ENCODE measurements around the gene ANGPTL5. TPM values are rescaled to one million over a fixed set of nuclear protein-coding genes. Genes with fewer than 3 reads are reported as not detected.

ANGPTL5 gene
- total RNA-seq, 1 donor from 2014 or later = not detected

DNA sequence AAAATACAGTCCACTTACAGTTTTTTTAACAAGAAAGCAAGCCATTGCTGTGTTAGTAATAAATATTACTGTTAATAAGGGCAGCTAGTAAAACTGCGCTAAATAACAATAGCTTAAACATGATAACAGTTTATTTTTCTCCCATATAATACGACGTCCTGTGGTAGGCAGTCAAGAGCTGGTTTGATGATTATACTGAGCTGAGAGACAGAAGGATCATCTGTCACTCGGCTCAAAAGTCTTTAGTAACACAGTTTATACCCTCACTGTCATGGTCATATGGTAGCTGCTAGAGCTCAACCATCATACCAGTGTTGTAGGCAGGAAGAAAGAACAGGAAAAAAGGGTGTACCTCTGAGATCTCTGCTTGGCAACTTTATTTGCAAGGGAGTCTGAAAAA is 29.1 kb upstream of the ANGPTL5 start:
- H3K4me1 Mint-ChIP-seq = no peaks in the 10 kb centered on the region
- H3K27me3 Mint-ChIP-seq (ENCODE audit: low read depth) = peaks cover 2% of the 10 kb centered on the region
- H3K27ac Mint-ChIP-seq = no peak overlapping the region
- H3K4me3 Mint-ChIP-seq = no peak overlapping the region
- DNase-seq (ENCODE audit: low spot score in 2 of 2, unreplicated experiment in 2 of 2) = no peak
- no peaks in the 10 kb centered on the region for H3K9me3 Mint-ChIP-seq
- no peak for TF ChIP-seq CTCF (IDR thresholded peaks at IDR 0.05; ENCODE audit: unreplicated experiment)
- H3K36me3 Mint-ChIP-seq = no peaks in the 10 kb centered on the region

- Mint-ChIP-seq H3K36me3 (no peaks in the 10 kb centered on the region), H3K27ac (no peak overlapping the region), H3K4me3 (no peak overlapping the region), H3K4me1 (peaks cover under 1% of the 10 kb centered on the region), H3K9me3 (no peaks in the 10 kb centered on the region), H3K27me3 (ENCODE audit: low read depth) (peaks cover 2% of the 10 kb centered on the region)
- no peak for DNase-seq (ENCODE audit: low spot score in 2 of 2, unreplicated experiment in 2 of 2)
- no peak for TF ChIP-seq CTCF (IDR thresholded peaks at IDR 0.05; ENCODE audit: unreplicated experiment)
These were observed 28.6 kb upstream of the ANGPTL5 start for GRCh38 chr11:101944923-101945322.

GRCh38 chr11:101940901-101941520 is 24.7 kb upstream of the ANGPTL5 start:
- H3K27ac Mint-ChIP-seq = no peak overlapping the region
- TF ChIP-seq CTCF (IDR thresholded peaks at IDR 0.05; ENCODE audit: unreplicated experiment) = no peak
- H3K4me1 Mint-ChIP-seq = peaks cover 5% of the 10 kb centered on the region
- no peak for DNase-seq (ENCODE audit: low spot score in 2 of 2, unreplicated experiment in 2 of 2)
- peaks cover 2% of the 10 kb centered on the region for H3K27me3 Mint-ChIP-seq (ENCODE audit: low read depth)
- no peak overlapping the region for H3K4me3 Mint-ChIP-seq
- no peaks in the 10 kb centered on the region for H3K36me3 Mint-ChIP-seq
- no peaks in the 10 kb centered on the region for H3K9me3 Mint-ChIP-seq

DNA sequence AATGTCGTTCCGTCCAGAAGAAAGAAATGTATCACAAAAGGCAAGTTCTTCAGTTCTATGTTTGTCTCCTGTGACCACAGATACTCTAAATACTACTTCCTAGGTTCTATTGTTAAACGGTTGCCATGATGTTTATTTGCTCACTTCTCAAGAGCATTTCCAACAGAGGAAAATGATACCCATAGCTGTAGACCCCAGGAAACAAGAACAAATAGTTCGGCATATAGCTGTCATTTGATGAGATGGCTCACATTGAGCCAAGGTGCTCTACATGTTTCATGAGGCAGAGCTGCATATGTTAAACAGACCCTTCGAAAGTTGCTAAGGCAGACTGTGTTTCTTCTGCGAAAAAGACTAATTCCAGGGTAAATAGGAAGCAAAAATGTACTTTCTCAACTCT is 15.4 kb upstream of the ANGPTL5 start:
- no peak overlapping the region for H3K27ac Mint-ChIP-seq
- H3K36me3 Mint-ChIP-seq = peaks cover 3% of the 10 kb centered on the region
- DNase-seq (ENCODE audit: low spot score in 2 of 2, unreplicated experiment in 2 of 2) = no peak
- peaks cover 15% of the 10 kb centered on the region for H3K9me3 Mint-ChIP-seq
- no peaks in the 10 kb centered on the region for H3K27me3 Mint-ChIP-seq (ENCODE audit: low read depth)
- H3K4me3 Mint-ChIP-seq = no peak overlapping the region
- no peak for TF ChIP-seq CTCF (IDR thresholded peaks at IDR 0.05; ENCODE audit: unreplicated experiment)
- H3K4me1 Mint-ChIP-seq = no peaks in the 10 kb centered on the region

GRCh38 chr11:101929294-101929915 is 13.1 kb upstream of the ANGPTL5 start:
- Mint-ChIP-seq H3K4me3 (no peak overlapping the region), H3K27me3 (ENCODE audit: low read depth) (no peaks in the 10 kb centered on the region), H3K36me3 (peaks cover 4% of the 10 kb centered on the region), H3K4me1 (no peaks in the 10 kb centered on the region), H3K27ac (no peak overlapping the region), H3K9me3 (peaks cover 19% of the 10 kb centered on the region)
- no peak for DNase-seq (ENCODE audit: low spot score in 2 of 2, unreplicated experiment in 2 of 2)
- no peak for TF ChIP-seq CTCF (IDR thresholded peaks at IDR 0.05; ENCODE audit: unreplicated experiment)

Data from mesothelial cell of epicardium (in vitro differentiated cells).